Keratinocyte (primary cell): Measurements from ENCODE around the gene ATP8A2. TPM values are rescaled to one million over a fixed set of nuclear protein-coding genes. Genes with fewer than 3 reads are reported as not detected.

Source experiments
- DNase-seq: peaks from one replicate; pipeline ENCODE4 v3.0.0-alpha.2; 2011; ENCODE audit warnings: low read depth, missing footprints, low spot score
- FAIRE-seq: peaks from 2 replicates; lab custom pipeline; 2011; peaks lifted over from hg19 to GRCh38; lab: Jason Lieb, UNC
- H2AFZ ChIP-seq: 2 replicates; pipeline ENCODE4 v1.6.0; 2012; ENCODE audit warnings: low read length, control low read depth, inconsistent platforms; ENCODE audit not compliant: control insufficient read depth
- H3K27ac ChIP-seq: 2 replicates; pipeline ENCODE4 v1.5.1; 2011; ENCODE audit warnings: low read length; ENCODE audit not compliant: control insufficient read depth, insufficient read depth
- H3K27me3 ChIP-seq: 3 replicates; pipeline ENCODE4 v1.6.0; 2011; ENCODE audit warnings: low read length; ENCODE audit not compliant: control insufficient read depth, insufficient read depth; ENCODE audit errors: extremely low read depth
- H3K36me3 ChIP-seq, 2 experiments: 2 replicates in 1 of 2; 3 replicates in 1 of 2; pipeline ENCODE4 v1.5.1; 2011; ENCODE audit warnings: low read length in 2 of 2, mild to moderate bottlenecking in 1 of 2; ENCODE audit not compliant: control insufficient read depth in 2 of 2, insufficient read depth in 2 of 2; ENCODE audit errors: extremely low read depth in 1 of 2
- H3K4me1 ChIP-seq: 3 replicates; pipeline ENCODE4 v1.5.1; 2011; ENCODE audit warnings: low read length; ENCODE audit not compliant: control insufficient read depth, insufficient read depth; ENCODE audit errors: extremely low read depth
- H3K4me2 ChIP-seq: 3 replicates; pipeline ENCODE4 v1.6.0; 2011; ENCODE audit warnings: low read depth, low read length; ENCODE audit not compliant: control insufficient read depth, insufficient read depth; ENCODE audit errors: extremely low read depth
- H3K4me3 ChIP-seq, 3 experiments: fragments of 200-600 bp in 1 of 3; sonication (generic) in 1 of 3; 2 replicates in 2 of 3; 3 replicates in 1 of 3; pipeline ENCODE4 v1.5.1; 2011 to 2016; ENCODE audit warnings: low read length in 3 of 3, mild to moderate bottlenecking in 3 of 3, control low read depth in 2 of 3, inconsistent platforms in 1 of 3, low read depth in 1 of 3, mixed read lengths in 1 of 3, mixed run types in 1 of 3, moderate library complexity in 1 of 3; ENCODE audit not compliant: control insufficient read depth in 2 of 3, insufficient read depth in 2 of 3; ENCODE audit errors: extremely low read depth in 1 of 3
- H3K79me2 ChIP-seq: 2 replicates; pipeline ENCODE4 v1.6.0; 2012; ENCODE audit warnings: low read length; ENCODE audit not compliant: control insufficient read depth, insufficient read depth
- H3K9ac ChIP-seq: 3 replicates; pipeline ENCODE4 v1.6.0; 2011; ENCODE audit warnings: low read length; ENCODE audit not compliant: control insufficient read depth, insufficient read depth; ENCODE audit errors: extremely low read depth
- H3K9me1 ChIP-seq: 3 replicates; pipeline ENCODE4 v1.6.0; 2011; ENCODE audit warnings: low read length; ENCODE audit not compliant: control insufficient read depth, insufficient read depth; ENCODE audit errors: extremely low read depth
- H3K9me3 ChIP-seq: 2 replicates; pipeline ENCODE4 v1.5.1; 2012; ENCODE audit warnings: low read depth, low read length; ENCODE audit not compliant: control insufficient read depth
- H4K20me1 ChIP-seq: 3 replicates; pipeline ENCODE4 v1.6.0; 2011; ENCODE audit warnings: low read length; ENCODE audit not compliant: control insufficient read depth, insufficient read depth; ENCODE audit errors: extremely low read depth
- EZH2 ChIP-seq: IDR thresholded peaks from one replicate; pipeline ENCODE4 v1.6.1; 2012; ENCODE audit warnings: inconsistent platforms, mild to moderate bottlenecking, low read length, moderate library complexity
- dilution Hi-C: fragments of 300-500 bp; cut with MboI; formaldehyde crosslinking; loops from one replicate; pipeline ENCODE4 v1.7.0; 2020; ENCODE audit warnings: low sequenced_read_pairs; ENCODE audit not compliant: extremely low pct_ligation_motif_present
- polyA plus RNA-seq, 5 experiments: library from polyadenylated mRNA; depleted of rRNA in 3 of 5; stranded (reverse) in 3 of 5; stranded (forward) in 1 of 5; unstranded in 1 of 5; fragments of >200 nt; gene quantifications; 1 replicate in 1 of 5; 2 replicates in 3 of 5; 3 replicates in 1 of 5; pipeline versions ENCODE4 v1.2.1 to v1.2.3, GENCODE V29; 2011 to 2012; ENCODE audit warnings: missing spikeins in 2 of 5, low read depth in 1 of 5, low replicate concordance in 1 of 5
- TF ChIP-seq, protein P1 (sequence below), 3 experiments: IDR thresholded peaks in 1 of 3; conservative IDR thresholded peaks in 1 of 3; optimal IDR thresholded peaks in 1 of 3; 2 replicates in 2 of 3; 3 replicates in 1 of 3; pipeline versions ENCODE3 to v1.5.1; 2011; ENCODE audit warnings: low read length in 3 of 3, mild to moderate bottlenecking in 3 of 3, moderate library complexity in 2 of 3, control low read depth in 1 of 3, inconsistent platforms in 1 of 3; ENCODE audit not compliant: insufficient read depth in 2 of 3; ENCODE audit errors: extremely low read depth in 1 of 3

The ATP8A2 gene
- polyA plus RNA-seq, 1 donor (not counting 4 experiments of a cell fraction or from before 2014, with no cell fraction given), result 0.16 TPM

DNA sequence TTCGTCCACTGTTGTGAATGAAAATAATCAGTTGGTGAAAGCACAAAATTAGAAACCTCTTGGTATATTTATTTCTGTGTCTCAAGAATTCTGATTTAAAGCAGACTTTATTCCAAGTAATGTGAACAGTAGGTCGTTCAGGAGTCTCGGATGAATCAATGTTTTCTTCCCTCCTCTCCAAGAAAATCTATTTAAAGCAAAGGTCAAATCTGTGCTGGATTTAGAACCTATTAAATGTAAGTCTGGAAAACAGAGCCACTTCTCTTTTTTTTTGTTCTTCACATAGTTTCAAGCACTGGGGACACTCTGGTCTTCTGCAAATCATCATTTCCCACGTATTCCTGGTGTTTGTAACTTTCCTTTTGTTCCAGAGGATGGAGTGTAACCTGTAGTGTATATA lies 312.7 kb downstream of the ATP8A2 start:
- Histone ChIP-seq H3K9me3 (no peaks in the 10 kb centered on the region), H3K36me3 (no peaks in the 10 kb centered on the region), H3K4me2 (no peak overlapping the region), H3K9me1 (no peaks in the 10 kb centered on the region), H3K9ac (no peak overlapping the region), H3K79me2 (no peaks in the 10 kb centered on the region), H3K4me1 (no peaks in the 10 kb centered on the region), H3K27me3 (no peaks in the 10 kb centered on the region), H4K20me1 (no peaks in the 10 kb centered on the region), H3K4me3 (no peak overlapping the region), H2AFZ (no peak overlapping the region), H3K27ac (no peak overlapping the region)
- FAIRE-seq (no peak), DNase-seq (no peak)
- TF ChIP-seq EZH2, result no peak
- TF ChIP-seq, protein P1, sequence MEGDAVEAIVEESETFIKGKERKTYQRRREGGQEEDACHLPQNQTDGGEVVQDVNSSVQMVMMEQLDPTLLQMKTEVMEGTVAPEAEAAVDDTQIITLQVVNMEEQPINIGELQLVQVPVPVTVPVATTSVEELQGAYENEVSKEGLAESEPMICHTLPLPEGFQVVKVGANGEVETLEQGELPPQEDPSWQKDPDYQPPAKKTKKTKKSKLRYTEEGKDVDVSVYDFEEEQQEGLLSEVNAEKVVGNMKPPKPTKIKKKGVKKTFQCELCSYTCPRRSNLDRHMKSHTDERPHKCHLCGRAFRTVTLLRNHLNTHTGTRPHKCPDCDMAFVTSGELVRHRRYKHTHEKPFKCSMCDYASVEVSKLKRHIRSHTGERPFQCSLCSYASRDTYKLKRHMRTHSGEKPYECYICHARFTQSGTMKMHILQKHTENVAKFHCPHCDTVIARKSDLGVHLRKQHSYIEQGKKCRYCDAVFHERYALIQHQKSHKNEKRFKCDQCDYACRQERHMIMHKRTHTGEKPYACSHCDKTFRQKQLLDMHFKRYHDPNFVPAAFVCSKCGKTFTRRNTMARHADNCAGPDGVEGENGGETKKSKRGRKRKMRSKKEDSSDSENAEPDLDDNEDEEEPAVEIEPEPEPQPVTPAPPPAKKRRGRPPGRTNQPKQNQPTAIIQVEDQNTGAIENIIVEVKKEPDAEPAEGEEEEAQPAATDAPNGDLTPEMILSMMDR (optimal IDR thresholded peaks at IDR 0.05 in 1 of 3, IDR thresholded peaks at IDR 0.05 in 1 of 3, conservative IDR thresholded peaks at IDR 0.05 in 1 of 3; ENCODE audit: extremely low read depth in 1 of 3, insufficient read depth in 2 of 3, low read length in 3 of 3), result no peak
- dilution Hi-C loops, result no loop called here

DNA sequence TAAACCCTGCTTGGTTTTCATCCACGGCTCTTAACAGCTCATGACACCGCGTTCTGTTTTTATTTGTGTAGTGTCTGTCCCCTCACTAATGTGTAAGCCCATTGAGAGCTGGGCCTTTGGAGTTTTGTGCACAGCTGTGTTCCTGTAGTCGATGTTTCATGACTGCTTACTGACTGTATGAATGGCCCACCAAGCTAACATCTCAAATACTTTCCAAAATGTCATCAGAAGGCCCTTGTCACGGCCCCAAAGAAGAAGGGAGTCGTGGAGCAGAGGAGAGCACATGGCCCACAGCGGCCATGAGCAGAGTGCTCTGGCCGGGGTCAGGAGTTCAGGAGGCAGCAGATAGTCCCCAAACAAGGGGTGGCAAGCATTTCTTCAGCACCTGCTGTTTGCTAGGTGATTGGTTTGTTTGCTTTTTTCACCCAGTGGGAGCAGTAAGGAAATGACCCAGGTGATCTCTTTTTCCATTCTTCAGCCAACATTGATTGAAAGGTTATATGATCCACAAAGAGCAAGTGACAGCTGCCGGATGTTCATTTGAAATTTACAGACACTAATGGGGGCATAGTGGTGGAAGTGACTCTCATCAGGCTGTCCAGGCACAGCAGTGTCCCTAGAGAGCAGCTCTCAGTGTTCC lies 315.2 kb downstream of the ATP8A2 start:
- dilution Hi-C loops, result no loop called here
- no peak for FAIRE-seq
- H3K36me3 ChIP-seq, result no peaks in the 10 kb centered on the region

More for the DNA sequence above, 315.2 kb downstream of the ATP8A2 start:
- Histone ChIP-seq H3K79me2 (no peaks in the 10 kb centered on the region), H3K9me3 (no peaks in the 10 kb centered on the region), H3K4me1 (no peaks in the 10 kb centered on the region), H3K4me3 (no peak overlapping the region), H3K27me3 (no peaks in the 10 kb centered on the region), H3K9me1 (no peaks in the 10 kb centered on the region), H4K20me1 (no peaks in the 10 kb centered on the region), H3K9ac (no peak overlapping the region), H3K4me2 (no peak overlapping the region), H3K27ac (no peak overlapping the region), H2AFZ (no peak overlapping the region)
- no peak for DNase-seq
- no peak for TF ChIP-seq EZH2
- TF ChIP-seq, protein P1 (optimal IDR thresholded peaks at IDR 0.05 in 1 of 3, IDR thresholded peaks at IDR 0.05 in 1 of 3, conservative IDR thresholded peaks at IDR 0.05 in 1 of 3; ENCODE audit: extremely low read depth in 1 of 3, insufficient read depth in 2 of 3, low read length in 3 of 3), result no peak
